ENCODE data around the gene OR51A7.

OR51A7 gene

DNA sequence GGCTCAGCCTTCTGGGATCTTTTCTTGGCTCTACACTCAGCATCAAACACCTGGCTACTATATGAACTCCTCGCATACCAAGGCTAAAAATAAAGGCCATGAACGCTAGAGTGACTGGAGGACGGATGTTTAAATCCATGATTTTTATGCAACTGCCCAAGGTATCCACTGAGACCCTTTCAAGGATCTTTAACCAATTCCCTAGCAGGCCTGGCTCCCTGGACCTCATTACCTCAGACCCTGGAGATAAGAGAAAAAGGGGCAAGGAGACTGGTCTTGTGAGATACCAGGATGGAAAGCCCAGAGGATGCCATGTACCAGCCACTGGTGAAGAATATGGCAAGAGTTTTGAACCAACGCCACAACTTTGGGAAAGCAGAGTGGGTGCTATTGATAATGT is 15.7 kb downstream of the OR51A7 start, which contains the start of gene OR51G2:
OR51G2 (minus strand) TSS at position 101 of the 400 bp plus-strand sequence. CDS start 3,687 bp downstream, outside the sequence.
- no peak within 1 kb of the TSS for H3K27ac ChIP-seq
- TF ChIP-seq, protein P1, sequence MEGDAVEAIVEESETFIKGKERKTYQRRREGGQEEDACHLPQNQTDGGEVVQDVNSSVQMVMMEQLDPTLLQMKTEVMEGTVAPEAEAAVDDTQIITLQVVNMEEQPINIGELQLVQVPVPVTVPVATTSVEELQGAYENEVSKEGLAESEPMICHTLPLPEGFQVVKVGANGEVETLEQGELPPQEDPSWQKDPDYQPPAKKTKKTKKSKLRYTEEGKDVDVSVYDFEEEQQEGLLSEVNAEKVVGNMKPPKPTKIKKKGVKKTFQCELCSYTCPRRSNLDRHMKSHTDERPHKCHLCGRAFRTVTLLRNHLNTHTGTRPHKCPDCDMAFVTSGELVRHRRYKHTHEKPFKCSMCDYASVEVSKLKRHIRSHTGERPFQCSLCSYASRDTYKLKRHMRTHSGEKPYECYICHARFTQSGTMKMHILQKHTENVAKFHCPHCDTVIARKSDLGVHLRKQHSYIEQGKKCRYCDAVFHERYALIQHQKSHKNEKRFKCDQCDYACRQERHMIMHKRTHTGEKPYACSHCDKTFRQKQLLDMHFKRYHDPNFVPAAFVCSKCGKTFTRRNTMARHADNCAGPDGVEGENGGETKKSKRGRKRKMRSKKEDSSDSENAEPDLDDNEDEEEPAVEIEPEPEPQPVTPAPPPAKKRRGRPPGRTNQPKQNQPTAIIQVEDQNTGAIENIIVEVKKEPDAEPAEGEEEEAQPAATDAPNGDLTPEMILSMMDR (conservative IDR thresholded peaks at IDR 0.05) = no peak
- no peak for TF ChIP-seq ZFX (IDR thresholded peaks at IDR 0.05)

DNA sequence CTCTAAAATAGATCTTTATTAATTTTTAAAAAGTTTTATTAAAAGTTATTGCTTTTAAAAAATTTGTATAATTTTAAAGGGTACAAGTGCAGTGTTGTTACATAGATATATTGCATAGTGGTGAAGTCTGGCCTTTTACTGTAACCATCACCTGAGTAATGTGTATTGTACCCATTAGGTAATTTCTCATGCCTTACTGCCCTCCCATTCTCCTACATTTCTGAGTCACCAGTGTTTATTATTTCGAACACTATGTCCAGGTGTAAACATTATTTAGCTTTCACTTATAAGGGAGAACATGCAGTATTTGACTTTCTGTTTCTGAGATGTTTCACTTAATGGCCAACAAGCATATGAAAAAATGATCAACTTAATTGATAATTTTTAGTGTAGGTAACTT is 18.2 kb downstream of the OR51A7 start:
- TF ChIP-seq, protein P1 (conservative IDR thresholded peaks at IDR 0.05) = no peak
- no peak for TF ChIP-seq ZFX (IDR thresholded peaks at IDR 0.05)
- H3K27ac ChIP-seq = no peak overlapping the region

DNA sequence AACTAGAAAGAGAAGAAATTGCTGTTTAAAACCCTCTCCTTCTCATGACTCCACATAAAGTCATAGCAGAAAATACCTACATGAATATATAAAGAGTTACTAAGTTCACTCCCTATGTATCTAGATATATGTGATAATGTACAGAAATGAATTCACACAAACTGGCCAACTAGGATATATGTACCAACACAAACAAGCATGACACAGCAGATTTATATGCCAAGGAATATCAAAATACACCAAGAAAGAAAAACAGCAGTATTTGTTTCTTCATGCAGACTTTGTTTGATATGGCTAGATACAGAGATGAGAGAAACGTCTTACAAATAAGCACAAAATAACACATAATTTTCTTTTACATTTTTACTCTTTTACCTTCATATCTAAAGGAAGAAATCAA is 18.7 kb downstream of the OR51A7 start:
- TF ChIP-seq ZFX (IDR thresholded peaks at IDR 0.05) = no peak
- TF ChIP-seq, protein P1 (conservative IDR thresholded peaks at IDR 0.05) = no peak
- no peak overlapping the region for H3K27ac ChIP-seq

DNA sequence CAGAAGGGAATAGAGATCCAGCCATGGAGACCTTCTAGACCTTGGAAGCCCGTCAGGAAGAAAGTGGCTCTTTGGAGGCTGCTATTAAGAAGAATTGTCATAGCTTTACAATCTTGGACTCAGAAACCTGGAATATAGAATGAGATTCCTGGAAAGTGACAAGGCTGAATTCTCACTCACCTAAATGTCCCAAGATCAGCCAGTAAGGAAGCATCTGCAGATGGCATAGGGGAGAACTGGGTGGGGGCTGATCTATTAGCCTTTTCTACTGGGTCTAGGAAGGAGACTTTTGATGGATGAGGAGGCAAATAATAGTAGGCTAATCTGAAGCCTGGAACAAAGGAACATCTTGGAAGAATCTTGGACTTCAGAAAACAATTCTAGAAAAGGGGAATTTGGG is 20.7 kb downstream of the OR51A7 start, which contains the start of gene OR51G1:
OR51G1 (minus strand) TSS at position 101 of the 400 bp plus-strand sequence; CDS start at position 101, 0 bp downstream.
- no peak within 1 kb of the TSS for H3K27ac ChIP-seq
- no peak for TF ChIP-seq ZFX (IDR thresholded peaks at IDR 0.05)
- TF ChIP-seq, protein P1 (conservative IDR thresholded peaks at IDR 0.05) = no peak

DNA sequence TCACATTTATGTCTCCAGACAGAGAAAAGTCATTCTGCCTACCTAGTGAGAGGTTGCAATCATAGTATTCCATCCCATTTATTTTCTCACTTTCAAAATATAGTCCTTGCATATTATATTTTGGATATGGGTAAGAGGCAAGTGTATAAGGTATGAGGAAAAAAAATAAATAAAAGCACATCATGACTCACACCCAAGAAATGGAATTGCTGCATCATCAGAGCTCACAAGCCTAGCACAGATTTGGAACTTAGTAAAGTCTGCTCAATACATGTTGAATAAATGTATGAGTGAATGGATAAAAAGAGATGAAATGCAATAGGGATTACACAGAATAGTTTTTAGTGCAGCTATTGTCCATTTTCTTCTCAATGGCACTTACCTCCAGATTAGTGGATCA is 23.0 kb downstream of the OR51A7 start:
- TF ChIP-seq ZFX (IDR thresholded peaks at IDR 0.05) = no peak
- TF ChIP-seq, protein P1 (conservative IDR thresholded peaks at IDR 0.05) = no peak
- H3K27ac ChIP-seq = no peak overlapping the region

DNA sequence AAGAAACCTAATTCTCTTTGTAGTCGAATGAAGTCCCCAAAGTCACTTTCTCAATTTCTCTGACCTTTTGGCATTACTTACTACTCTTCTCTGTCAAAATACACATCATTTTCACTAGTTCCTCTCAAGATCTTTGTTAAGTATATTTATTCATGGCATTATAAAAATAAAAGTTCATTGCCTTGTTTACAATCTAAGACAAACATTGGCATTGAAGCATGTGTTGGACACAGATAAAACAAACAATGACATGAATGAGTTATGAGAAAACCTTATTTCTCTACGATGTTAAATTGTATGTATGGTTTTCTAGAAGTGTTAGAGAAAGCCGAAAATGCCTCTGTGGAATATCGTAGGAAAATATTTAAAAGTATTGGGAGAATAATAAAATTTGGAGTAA is 29.2 kb downstream of the OR51A7 start:
- no peak overlapping the region for H3K27ac ChIP-seq
- TF ChIP-seq ZFX (IDR thresholded peaks at IDR 0.05) = no peak
- TF ChIP-seq, protein P1 (conservative IDR thresholded peaks at IDR 0.05) = no peak

DNA sequence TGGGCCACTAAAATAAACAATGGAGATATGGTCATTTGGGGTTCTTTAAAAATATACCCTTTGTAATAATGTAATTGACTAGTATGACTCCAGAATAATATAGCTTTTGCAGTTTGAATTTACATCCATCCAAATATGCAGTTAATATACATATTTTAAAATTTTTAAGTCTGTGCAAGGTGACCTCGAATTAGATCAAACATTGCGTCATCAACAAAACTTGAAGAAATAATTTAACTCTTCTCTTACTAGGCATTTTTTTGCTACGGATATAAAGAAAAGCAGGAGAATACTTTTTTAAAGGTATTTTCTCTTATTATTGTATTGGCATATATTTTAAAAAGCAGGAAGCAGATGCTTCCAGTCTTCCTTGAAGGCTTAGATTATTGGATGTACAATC is 33.2 kb downstream of the OR51A7 start:
- no peak overlapping the region for H3K27ac ChIP-seq
- TF ChIP-seq ZFX (IDR thresholded peaks at IDR 0.05) = no peak
- TF ChIP-seq, protein P1 (conservative IDR thresholded peaks at IDR 0.05) = no peak

All from C4-2B (cell line).